ENCODE results near the gene GSTM5.
"Not testable (repeated sequence)": the region's sequence is repeated elsewhere in the genome, so short reads cannot be mapped to it uniquely, and the experiment has no call there.

Gene GSTM5

GRCh38 chr1:109711593-109712320, at the start of gene GSTM5:
Gene GSTM5, plus strand, starts transcription at chr1:109712251. Its CDS starts 62 bp downstream, at chr1:109712313.
- DNase-seq = peak in 1 of 56 donors; percentile 18

- no peak for DNase-seq
Observed at GRCh38 chr1:109664671-109665070, 47.4 kb upstream of the GSTM5 start.

- peak in 53 of 56 donors; percentile 23 to 90 (median 74) for DNase-seq
Observed at GRCh38 chr1:109667452-109668122, 44.5 kb upstream of the GSTM5 start, which contains the start of gene GSTM2. Gene GSTM2, plus strand, starts transcription at chr1:109668057. Its CDS starts 59 bp downstream, at chr1:109668116.

GRCh38 chr1:109668123-109668775, 43.8 kb upstream of the GSTM5 start:
- no peak for DNase-seq

GRCh38 chr1:109669246-109669948, 42.7 kb upstream of the GSTM5 start:
- DNase-seq = no peak

GRCh38 chr1:109669949-109670302, 42.1 kb upstream of the GSTM5 start:
- DNase-seq = not testable (repeated sequence)

GRCh38 chr1:109671067-109671466, 41.0 kb upstream of the GSTM5 start:
- DNase-seq = no peak

- not testable (repeated sequence) for DNase-seq
Observed at GRCh38 chr1:109673861-109674260, 38.2 kb upstream of the GSTM5 start.

- DNase-seq = not testable (repeated sequence)
Observed at GRCh38 chr1:109676683-109677381, 35.2 kb upstream of the GSTM5 start.

- DNase-seq = no peak
Observed at GRCh38 chr1:109677459-109677858, 34.6 kb upstream of the GSTM5 start.

GRCh38 chr1:109678637-109679036, 33.4 kb upstream of the GSTM5 start:
- not testable (repeated sequence) for DNase-seq

- DNase-seq = not testable (repeated sequence)
Observed at GRCh38 chr1:109684777-109685176, 27.3 kb upstream of the GSTM5 start.

- DNase-seq = not testable (repeated sequence)
Observed at GRCh38 chr1:109685399-109685798, 26.7 kb upstream of the GSTM5 start.

GRCh38 chr1:109685890-109686289, 26.2 kb upstream of the GSTM5 start:
- DNase-seq = not testable (repeated sequence)

- not testable (repeated sequence) for DNase-seq
Observed at GRCh38 chr1:109687109-109687508, 24.9 kb upstream of the GSTM5 start.

GRCh38 chr1:109687641-109688499, 24.2 kb upstream of the GSTM5 start, which contains the start of gene GSTM1:
Gene GSTM1, plus strand, starts transcription at chr1:109687817. Its CDS starts 57 bp downstream, at chr1:109687874.
- peak in 21 of 56 donors; percentile 8 to 76 (median 50) for DNase-seq

GRCh38 chr1:109689844-109690405, 22.1 kb upstream of the GSTM5 start:
- DNase-seq = peak in 7 of 56 donors; percentile 13 to 44 (median 20)

- peak in 1 of 56 donors; percentile 32 for DNase-seq
Observed at GRCh38 chr1:109691759-109692158, 20.3 kb upstream of the GSTM5 start.

GRCh38 chr1:109694400-109694799, 17.7 kb upstream of the GSTM5 start:
- not testable (repeated sequence) for DNase-seq
